Omental fat pad (tissue), 4 donors: ENCODE measurements around the gene PSMD8. TPM values are rescaled to one million over a fixed set of nuclear protein-coding genes. Genes with fewer than 3 reads are reported as not detected.

Experiments used
- ATAC-seq: fragments of 150-250 bp; one replicate; pipeline ENCODE4 v1.9.1; 2016; ENCODE audit warnings: mild to moderate bottlenecking, moderate library complexity; ENCODE audit not compliant: low FRiP score
- DNase-seq: peaks from one replicate; pipeline ENCODE4 v3.0.0-alpha.2; 2019; ENCODE audit warnings: low spot score
- CTCF ChIP-seq, 3 donors: fragments of 450-650 bp; IDR thresholded peaks; one replicate each; pipeline ENCODE4 v1.5.1; 2016 to 2017; ENCODE audit warnings: antibody characterized with exemption in 3 of 3, mild to moderate bottlenecking in 3 of 3, moderate library complexity in 2 of 3
- total RNA-seq, 4 donors: library from RNA; depleted of rRNA; stranded (reverse); fragments of >200 nt; gene quantifications; one replicate each; pipeline ENCODE4 v1.1.0, GENCODE V29; 2016

Gene PSMD8
- total RNA-seq, 4 donors from 2014 or later = 177 to 505 (median 425) TPM

DNA sequence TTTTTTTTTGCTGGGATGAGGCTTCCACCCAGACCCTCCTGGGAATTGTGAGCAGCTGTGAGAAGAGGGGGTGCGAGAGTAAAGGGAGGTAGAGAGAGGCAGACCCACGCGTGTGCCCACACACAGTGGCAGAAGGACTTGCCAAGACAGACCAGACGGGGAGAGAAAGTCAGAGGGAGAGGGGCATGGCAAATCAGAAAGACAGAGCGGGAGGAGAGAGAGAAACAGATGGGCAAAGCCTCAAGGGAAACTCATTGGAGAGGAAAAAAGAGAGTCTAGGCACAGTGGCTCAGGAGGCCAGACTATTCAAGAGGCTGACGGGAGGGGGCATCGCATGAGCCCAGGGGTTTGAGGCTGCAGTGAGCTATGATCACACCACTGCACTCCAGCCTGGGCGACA is 21.8 kb upstream of the PSMD8 start:
- no peak for ATAC-seq
- no peak for DNase-seq
- TF ChIP-seq CTCF (IDR thresholded peaks at IDR 0.05) = no peak

GRCh38 chr19:38355728-38356725 is 18.3 kb upstream of the PSMD8 start:
- no peak for TF ChIP-seq CTCF (IDR thresholded peaks at IDR 0.05)
- ATAC-seq (no peak), DNase-seq (no peak)

DNA sequence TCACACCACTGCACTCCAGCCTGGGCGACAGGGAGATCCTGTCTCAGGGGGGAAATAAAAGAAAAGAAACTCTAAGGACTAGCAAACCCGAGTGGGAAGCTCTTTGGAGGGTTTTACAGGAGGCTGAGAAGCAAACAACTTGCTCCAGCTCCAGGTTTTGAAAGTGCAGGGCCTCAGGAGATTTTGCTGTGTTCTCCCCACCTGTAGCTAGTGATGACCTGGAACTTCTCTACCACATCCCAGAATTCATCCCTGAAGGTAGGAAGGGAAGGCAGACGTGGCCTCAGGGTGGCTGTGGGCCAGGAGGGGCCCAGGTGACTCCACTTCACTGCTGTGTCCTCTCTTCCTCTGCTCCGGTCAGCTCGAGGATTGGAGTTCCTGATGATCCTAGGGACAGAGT is 16.3 kb upstream of the PSMD8 start:
- TF ChIP-seq CTCF (IDR thresholded peaks at IDR 0.05) = no peak
- ATAC-seq (no peak), DNase-seq (no peak)

- ATAC-seq (no peak), DNase-seq (no peak)
- TF ChIP-seq CTCF (IDR thresholded peaks at IDR 0.05) = no peak
Measured at GRCh38 chr19:38359242-38360021, 14.9 kb upstream of the PSMD8 start.

- DNase-seq (no peak), ATAC-seq (no peak)
- TF ChIP-seq CTCF (IDR thresholded peaks at IDR 0.05) = no peak
Measured at GRCh38 chr19:38360351-38360750, 14.0 kb upstream of the PSMD8 start.

DNA sequence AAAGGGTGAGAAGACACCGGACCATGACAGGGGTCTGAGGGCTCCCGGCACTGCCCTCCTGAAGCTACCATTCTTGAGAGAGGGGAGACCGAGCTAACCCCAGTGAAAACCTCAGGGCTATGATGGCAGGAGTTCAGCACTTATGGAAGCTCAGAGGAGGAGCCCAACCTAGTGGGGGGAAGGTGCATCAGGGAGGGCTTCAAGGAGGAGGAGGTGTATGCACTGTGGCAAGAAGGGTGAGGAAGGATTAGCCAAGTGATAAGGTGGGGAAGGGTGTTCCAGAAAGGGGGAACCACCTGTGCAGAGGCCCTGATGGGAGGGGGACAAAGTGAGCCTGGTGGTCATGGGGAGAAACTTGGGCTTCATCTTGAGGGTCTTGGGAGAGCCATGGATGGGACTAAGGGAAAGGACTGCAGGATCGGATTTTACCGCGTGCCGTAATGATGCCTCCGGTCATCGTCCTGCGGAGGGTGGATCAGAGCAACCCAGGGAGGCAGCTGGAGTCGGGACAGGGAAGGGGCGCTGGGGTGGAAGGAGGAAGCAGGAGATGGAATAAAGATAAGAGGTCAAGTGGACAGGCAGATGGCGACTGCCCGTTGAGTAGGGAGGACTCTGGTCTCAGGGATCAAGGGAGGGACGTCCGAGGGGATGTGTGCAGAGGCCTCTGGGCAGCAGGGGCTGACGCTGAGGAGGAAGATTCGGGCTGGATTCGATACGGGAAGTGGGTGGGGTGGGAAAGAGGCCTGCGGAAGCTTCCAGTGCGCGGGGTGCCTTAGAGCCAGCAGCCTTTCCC is 13.3 kb upstream of the PSMD8 start:
- ATAC-seq = no peak

More for the DNA sequence above, 13.3 kb upstream of the PSMD8 start:
- no peak for DNase-seq
- TF ChIP-seq CTCF (IDR thresholded peaks at IDR 0.05) = no peak
